Breast epithelium (tissue), 4 donors: ENCODE results near the gene ENOPH1. TPM values are rescaled to one million over a fixed set of nuclear protein-coding genes. Genes with fewer than 3 reads are reported as not detected.
"Not testable (repeated sequence)": the region's sequence is repeated elsewhere in the genome, so short reads cannot be mapped to it uniquely, and the experiment has no call there.

Experiments
- DNase-seq, 2 donors: peaks; one replicate each; pipeline ENCODE4 v3.0.0-alpha.2; 2019; ENCODE audit warnings: low spot score in 2 of 2
- H3K27ac ChIP-seq, 2 donors: fragments of 200-600 bp; sonication (generic) in 1 of 2; one replicate each; pipeline ENCODE4 v1.5.1; 2016 to 2019; ENCODE audit warnings: mild to moderate bottlenecking in 1 of 2
- H3K27me3 ChIP-seq, 2 donors: fragments of 200-600 bp; sonication (generic) in 1 of 2; one replicate each; pipeline versions ENCODE4 v1.5.1 to v1.6.0; 2017 to 2019; ENCODE audit warnings: control low read depth in 1 of 2, mild to moderate bottlenecking in 1 of 2
- H3K36me3 ChIP-seq: fragments of 200-600 bp; one replicate; pipeline ENCODE4 v1.5.1; 2019
- H3K4me1 ChIP-seq, 2 donors: fragments of 200-600 bp; sonication (generic); one replicate each; pipeline ENCODE4 v1.5.1; 2016 to 2019; ENCODE audit warnings: control low read depth in 1 of 2
- H3K4me3 ChIP-seq, 3 donors: fragments of 200-600 bp; sonication (generic); 1 replicate in 2 of 3; 2 replicates in 1 of 3; pipeline ENCODE4 v1.5.1; 2016 to 2019; ENCODE audit warnings: mild to moderate bottlenecking in 3 of 3, moderate library complexity in 2 of 3
- H3K9me3 ChIP-seq, 2 donors: fragments of 200-600 bp; sonication (generic) in 1 of 2; one replicate each; pipeline ENCODE4 v1.5.1; 2016 to 2019; ENCODE audit warnings: control low read depth in 1 of 2
- POLR2A ChIP-seq: fragments of 450-650 bp; IDR thresholded peaks from one replicate; pipeline ENCODE4 v1.6.1; 2016; ENCODE audit warnings: antibody characterized with exemption, mild to moderate bottlenecking, moderate library complexity
- POLR2AphosphoS5 ChIP-seq, 3 donors: sonication (generic); formaldehyde crosslinking; IDR thresholded peaks; one replicate each; pipeline ENCODE4 v1.6.1; 2017; ENCODE audit warnings: antibody characterized with exemption in 3 of 3
- intact Hi-C: fragments of 100-400 bp; cut with DNase I; formaldehyde crosslinking; loops from one replicate; pipeline ENCODE4 v1.15.1; 2023; ENCODE audit warnings: low total_unique reads
- total RNA-seq, 3 donors: library from RNA; depleted of rRNA; stranded (reverse); fragments of >200 nt; gene quantifications; one replicate each; pipeline ENCODE4 v1.1.0, GENCODE V29; 2016
- TF ChIP-seq, protein P1 (sequence below), 3 donors: fragments of 450-650 bp; IDR thresholded peaks; one replicate each; pipeline ENCODE4 v1.5.1; 2016 to 2017; ENCODE audit warnings: antibody characterized with exemption in 3 of 3, mild to moderate bottlenecking in 3 of 3, moderate library complexity in 3 of 3

ENOPH1 gene
- total RNA-seq, 3 donors from 2014 or later, result 19.2 to 30.8 (median 29.7) TPM

DNA sequence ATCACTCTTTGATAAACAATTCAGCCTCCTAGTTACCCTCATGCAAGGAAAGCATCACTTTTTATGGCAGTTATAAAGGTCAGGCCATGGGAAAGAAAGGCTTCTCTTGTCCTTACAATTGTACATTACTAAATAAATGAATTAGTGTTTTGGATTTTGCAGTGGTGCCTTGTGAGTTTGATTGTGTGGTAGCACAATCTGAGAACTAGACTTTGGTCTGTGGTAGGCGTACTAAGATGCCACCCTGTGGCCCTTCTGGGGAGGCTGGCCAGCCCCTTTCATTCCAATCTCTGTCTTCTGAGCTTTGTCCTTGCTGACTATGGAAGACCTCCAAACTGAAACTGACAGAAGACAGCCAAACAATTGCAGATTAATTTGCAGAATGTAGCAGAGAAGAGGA lies 42.0 kb upstream of the ENOPH1 start:
- H3K4me1 ChIP-seq, result no peaks in the 10 kb centered on the region
- H3K27ac ChIP-seq, result no peak overlapping the region
- no peak for DNase-seq
- H3K27me3 ChIP-seq, result no peaks in the 10 kb centered on the region
- H3K4me3 ChIP-seq, result no peak overlapping the region
- no peaks in the 10 kb centered on the region for H3K9me3 ChIP-seq
- H3K36me3 ChIP-seq, result no peaks in the 10 kb centered on the region
- no peak for TF ChIP-seq POLR2AphosphoS5 (IDR thresholded peaks at IDR 0.05)
- TF ChIP-seq, protein P1, sequence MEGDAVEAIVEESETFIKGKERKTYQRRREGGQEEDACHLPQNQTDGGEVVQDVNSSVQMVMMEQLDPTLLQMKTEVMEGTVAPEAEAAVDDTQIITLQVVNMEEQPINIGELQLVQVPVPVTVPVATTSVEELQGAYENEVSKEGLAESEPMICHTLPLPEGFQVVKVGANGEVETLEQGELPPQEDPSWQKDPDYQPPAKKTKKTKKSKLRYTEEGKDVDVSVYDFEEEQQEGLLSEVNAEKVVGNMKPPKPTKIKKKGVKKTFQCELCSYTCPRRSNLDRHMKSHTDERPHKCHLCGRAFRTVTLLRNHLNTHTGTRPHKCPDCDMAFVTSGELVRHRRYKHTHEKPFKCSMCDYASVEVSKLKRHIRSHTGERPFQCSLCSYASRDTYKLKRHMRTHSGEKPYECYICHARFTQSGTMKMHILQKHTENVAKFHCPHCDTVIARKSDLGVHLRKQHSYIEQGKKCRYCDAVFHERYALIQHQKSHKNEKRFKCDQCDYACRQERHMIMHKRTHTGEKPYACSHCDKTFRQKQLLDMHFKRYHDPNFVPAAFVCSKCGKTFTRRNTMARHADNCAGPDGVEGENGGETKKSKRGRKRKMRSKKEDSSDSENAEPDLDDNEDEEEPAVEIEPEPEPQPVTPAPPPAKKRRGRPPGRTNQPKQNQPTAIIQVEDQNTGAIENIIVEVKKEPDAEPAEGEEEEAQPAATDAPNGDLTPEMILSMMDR (IDR thresholded peaks at IDR 0.05), result no peak
- TF ChIP-seq POLR2A, result no peak
- intact Hi-C loops, result no loop called here

DNA sequence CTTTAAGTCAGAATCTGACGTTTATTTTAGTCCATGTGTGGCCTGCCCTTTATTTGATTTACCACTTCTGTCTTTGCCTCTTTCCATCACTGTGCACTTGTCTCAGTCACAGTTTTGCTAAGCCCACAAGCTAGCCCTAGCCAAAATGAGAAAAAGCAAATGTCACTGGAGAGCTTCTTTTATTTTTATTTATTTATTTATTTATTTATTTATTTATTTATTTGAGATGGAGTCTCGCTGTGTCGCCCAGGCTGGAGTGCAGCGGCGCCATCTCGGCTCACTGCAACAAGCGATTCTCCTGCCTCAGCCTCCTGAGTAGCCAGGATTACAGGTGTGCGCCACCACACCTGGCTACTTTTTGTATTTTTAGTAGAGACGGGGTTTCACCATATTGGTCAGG lies 40.3 kb upstream of the ENOPH1 start:
- intact Hi-C loops, H3K4me3 ChIP-seq, H3K27ac ChIP-seq, H3K4me1 ChIP-seq, H3K36me3 ChIP-seq, H3K9me3 ChIP-seq, DNase-seq, H3K27me3 ChIP-seq: not testable (repeated sequence)

DNA sequence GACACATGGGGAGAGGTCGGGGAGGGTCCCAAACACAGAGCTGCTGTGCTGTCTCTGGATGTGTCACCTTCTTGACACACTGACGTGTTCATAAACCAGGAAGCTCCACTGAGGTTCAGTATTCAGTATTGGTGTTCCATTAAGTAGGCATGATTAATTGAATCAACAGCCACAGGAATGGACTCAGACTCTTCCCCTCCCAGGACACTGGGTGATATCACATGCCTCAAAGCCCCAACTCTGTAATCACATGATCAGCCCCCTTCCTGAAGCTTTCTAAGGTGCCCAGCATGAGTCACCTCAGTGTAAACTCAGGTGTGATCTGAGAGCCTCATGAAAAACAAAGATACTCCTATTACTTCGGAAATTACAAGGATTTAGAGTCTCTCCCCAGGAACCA lies 35.5 kb upstream of the ENOPH1 start:
- no peak overlapping the region for H3K4me3 ChIP-seq
- H3K4me1 ChIP-seq, result no peaks in the 10 kb centered on the region
- no peak for DNase-seq
- H3K27ac ChIP-seq, result no peak overlapping the region
- no peaks in the 10 kb centered on the region for H3K27me3 ChIP-seq
- no peaks in the 10 kb centered on the region for H3K36me3 ChIP-seq
- TF ChIP-seq POLR2AphosphoS5 (IDR thresholded peaks at IDR 0.05), result no peak
- TF ChIP-seq POLR2A, result no peak
- TF ChIP-seq, protein P1 (IDR thresholded peaks at IDR 0.05), result no peak
- H3K9me3 ChIP-seq, result no peaks in the 10 kb centered on the region
- intact Hi-C loops, result no loop called here

DNA sequence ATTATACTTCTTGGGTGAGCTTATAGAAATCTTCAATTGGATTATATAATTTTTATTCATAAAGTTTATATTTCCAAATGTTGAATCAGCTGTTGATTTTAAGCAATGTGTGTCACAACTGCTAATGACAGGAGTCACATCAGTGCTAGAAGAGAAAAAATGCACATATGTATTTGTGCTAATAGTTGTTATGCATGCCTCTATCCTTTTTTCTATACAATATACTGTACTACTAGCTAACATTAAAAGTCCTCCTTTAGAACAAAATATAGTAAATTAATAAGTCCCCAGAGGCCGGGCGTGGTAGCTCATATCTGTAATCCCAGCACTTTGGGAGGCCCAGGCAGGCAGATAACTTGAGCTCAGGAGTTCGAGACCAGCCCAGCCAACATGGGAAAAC lies 32.9 kb upstream of the ENOPH1 start:
- H3K9me3 ChIP-seq, result no peaks in the 10 kb centered on the region
- H3K27me3 ChIP-seq, result no peaks in the 10 kb centered on the region
- no peak overlapping the region for H3K4me3 ChIP-seq
- intact Hi-C loops, result no loop called here
- DNase-seq, result no peak
- TF ChIP-seq, protein P1 (IDR thresholded peaks at IDR 0.05), result no peak
- no peak for TF ChIP-seq POLR2A
- TF ChIP-seq POLR2AphosphoS5 (IDR thresholded peaks at IDR 0.05), result no peak
- H3K36me3 ChIP-seq, result no peaks in the 10 kb centered on the region
- no peaks in the 10 kb centered on the region for H3K4me1 ChIP-seq
- H3K27ac ChIP-seq, result no peak overlapping the region

DNA sequence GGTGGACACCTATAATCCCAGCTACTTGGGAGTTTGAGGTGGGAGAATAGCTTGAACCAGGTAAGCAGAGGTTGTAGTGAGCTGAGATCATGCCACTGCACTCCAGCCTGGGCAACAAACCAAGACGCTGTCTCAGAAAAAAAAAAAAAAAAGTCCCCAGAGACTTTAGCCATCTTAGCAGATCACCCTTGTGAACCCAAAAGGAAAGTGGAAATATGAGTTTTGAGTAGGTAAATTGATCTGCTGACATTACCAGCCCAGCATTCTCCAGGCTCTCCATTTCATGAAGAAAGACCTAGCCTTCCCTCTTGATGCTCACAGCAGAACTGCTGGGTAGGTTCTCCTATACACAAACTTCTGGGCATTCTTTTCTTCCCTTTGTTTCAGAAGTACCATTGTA lies 32.1 kb upstream of the ENOPH1 start:
- H3K27ac ChIP-seq, result no peak overlapping the region
- intact Hi-C loops, result no loop called here
- H3K9me3 ChIP-seq, result no peaks in the 10 kb centered on the region
- TF ChIP-seq POLR2A (no peak), POLR2AphosphoS5 (IDR thresholded peaks at IDR 0.05) (no peak)
- TF ChIP-seq, protein P1 (IDR thresholded peaks at IDR 0.05), result no peak
- H3K36me3 ChIP-seq, result no peaks in the 10 kb centered on the region
- H3K4me3 ChIP-seq, result no peak overlapping the region
- DNase-seq, result no peak
- H3K4me1 ChIP-seq, result no peaks in the 10 kb centered on the region
- H3K27me3 ChIP-seq, result no peaks in the 10 kb centered on the region

DNA sequence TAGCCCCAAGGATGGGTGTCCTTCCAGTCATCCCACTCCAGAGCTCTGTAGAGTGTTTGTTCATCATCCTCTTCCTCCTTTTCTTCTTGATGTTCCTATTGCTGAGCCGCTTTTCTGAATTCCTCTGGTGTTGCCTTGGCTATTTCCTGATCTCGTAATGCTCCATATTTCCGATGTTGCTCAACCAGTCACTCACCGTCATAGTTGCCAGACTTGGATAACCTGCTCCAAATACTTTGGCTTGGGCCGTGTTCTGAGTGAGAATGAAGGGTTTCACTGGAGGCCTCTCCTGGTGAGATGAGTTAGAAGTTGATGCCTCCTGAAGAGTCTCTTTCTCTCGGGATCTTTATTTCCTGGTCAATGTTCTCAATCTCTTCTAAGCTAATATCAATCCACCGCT lies 28.8 kb upstream of the ENOPH1 start:
- Histone ChIP-seq H3K27me3 (no peaks in the 10 kb centered on the region), H3K4me3 (no peak overlapping the region), H3K36me3 (no peaks in the 10 kb centered on the region), H3K4me1 (no peaks in the 10 kb centered on the region), H3K9me3 (no peaks in the 10 kb centered on the region), H3K27ac (no peak overlapping the region)
- intact Hi-C loops, result no loop called here
- TF ChIP-seq POLR2AphosphoS5 (IDR thresholded peaks at IDR 0.05), result no peak
- TF ChIP-seq, protein P1 (IDR thresholded peaks at IDR 0.05), result no peak
- no peak for DNase-seq
